NCI-H82 (cell line): ENCODE measurements around the gene CLDN11.

Source experiments
- DNase-seq: peaks from one replicate; lab custom pipeline; 2025; lab: John Stamatoyannopoulos, UW

Gene CLDN11

DNA sequence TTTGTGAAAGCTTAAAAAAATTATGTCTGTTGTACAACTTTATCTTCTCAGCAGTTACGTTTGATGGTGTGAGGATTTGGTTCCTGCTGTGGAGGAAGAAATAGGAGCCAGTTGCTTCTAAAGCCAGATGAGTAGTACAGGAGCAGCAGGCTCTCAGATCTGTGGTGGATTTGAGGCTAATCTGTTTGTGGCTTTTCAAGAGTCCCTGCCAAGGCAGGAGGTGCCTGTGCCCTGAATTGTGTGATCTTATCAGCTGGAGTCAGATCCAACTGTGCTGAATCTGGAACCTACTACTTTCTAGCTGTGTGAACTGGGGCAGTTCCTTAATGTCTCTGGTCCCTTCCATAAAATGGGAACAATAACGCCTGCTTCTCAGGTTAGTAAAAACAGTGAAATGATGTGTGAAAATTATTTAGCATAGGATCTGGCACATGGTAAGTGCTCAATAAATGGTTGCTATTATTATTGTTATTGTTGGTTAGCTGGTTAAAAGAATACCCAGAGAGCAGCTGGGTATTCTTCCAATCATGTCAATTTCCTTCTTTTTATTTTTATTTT, 7.7 kb downstream of the CLDN11 start:
- peak; percentile 71 for DNase-seq

DNA sequence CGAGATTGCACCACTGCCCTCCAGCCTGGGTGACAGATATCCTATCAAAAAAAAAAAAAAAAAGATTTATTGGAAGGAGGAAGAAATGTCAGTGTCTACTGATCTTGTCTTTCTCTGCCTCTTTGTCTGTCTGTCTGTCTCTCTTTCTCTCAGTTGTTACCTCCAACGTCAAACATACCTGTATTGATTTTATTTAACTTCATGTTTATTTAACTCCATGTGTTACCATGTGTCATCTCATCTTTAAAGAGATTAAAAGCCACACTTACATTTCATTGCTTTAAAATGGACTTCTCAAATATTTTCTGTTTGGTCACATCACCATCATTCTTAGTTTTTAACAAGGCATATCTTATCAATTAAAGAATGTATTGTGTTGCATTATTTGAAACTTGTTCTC, 9.4 kb downstream of the CLDN11 start:
- DNase-seq, result no peak

DNA sequence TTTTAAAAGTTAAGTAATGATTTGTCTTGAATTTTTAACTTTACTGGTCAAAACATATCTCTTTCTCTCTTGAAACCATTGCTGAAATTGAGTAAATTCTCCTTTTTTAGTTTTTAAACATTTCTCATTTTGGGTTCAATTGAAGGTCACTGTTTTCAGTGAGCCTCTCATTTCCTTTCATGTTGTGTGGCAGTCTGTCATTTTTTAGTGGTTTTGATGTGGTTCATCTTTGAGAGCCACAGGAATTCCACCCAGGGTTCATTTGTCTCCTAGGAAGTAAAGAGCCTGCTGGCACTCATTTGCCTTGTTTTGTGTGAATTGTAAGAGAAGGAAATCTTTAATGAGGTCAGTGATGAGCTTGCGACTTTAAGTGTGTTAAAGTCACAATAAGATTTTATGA, 10.4 kb downstream of the CLDN11 start:
- no peak for DNase-seq

DNA sequence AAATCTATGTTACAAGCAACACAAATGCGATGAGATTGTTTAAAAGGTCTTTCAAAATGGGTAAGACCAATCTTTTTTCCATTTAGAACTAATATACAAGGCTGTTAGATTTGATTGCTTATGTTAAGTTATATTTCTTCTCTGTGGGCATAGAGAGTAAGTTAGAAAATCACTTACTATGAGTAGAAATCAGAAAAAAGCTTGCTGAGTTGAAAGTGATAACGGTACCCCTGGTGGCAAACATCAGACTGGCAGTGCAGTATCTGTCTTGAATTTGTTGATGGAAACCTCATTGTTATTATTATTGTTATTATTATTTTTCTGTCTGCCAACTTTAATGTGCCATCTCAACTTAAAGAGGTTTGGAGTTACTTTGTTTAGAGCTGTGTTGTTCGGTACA, 12.4 kb downstream of the CLDN11 start:
- no peak for DNase-seq

DNA sequence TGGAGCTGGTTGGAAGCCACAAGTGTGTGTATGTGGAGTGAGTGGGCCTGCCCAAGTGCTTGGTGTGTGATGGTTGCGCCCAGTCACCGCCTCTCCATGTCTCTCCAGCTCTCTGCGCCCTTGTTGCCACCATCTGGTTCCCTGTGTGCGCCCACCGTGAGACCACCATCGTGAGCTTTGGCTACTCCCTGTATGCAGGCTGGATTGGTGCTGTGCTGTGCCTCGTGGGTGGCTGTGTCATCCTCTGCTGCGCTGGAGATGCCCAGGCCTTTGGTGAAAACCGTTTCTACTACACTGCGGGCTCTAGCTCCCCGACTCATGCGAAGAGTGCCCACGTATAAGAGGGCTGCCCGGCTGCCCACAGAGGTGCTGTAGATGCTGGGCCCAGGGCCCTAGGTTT, 13.7 kb downstream of the CLDN11 start:
- DNase-seq, result no peak

DNA sequence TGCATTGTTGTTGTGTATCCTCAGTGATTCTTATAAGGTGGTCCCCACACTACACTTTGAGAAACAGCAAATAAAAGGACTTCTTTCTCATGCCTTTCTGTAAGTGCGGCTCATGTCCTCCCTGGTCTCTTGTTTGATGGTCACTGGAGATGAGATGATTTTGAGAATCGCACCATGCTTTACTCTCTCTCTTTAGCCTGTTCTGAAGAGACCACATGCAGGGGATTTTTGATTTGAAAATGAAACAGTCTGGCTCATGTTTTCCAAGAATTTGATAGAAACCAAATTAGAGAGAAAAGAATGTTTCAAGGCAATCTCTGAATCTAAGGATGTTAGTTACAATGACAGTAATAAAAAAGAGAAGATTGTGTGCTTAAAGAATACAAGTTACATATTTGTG, 18.0 kb downstream of the CLDN11 start:
- DNase-seq, result no peak

DNA sequence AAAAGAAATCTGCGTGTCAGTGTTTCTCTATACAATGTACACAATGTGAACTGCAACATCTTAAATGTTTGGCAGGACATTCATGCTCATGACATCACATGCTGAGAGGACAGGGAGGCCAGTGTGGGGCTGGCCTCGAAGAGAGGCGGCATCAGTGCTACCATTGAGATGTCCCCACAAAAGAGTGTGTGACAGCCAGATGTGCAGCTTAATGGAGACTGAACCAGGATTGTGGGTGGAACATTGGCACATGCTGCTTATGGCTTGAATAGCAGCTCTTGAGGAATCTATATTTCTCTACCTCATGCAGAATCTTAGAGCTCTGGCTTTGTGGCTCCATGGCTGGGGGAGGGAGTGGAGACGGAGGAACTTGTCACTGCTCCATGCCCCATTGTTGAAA, 18.5 kb downstream of the CLDN11 start:
- DNase-seq, result no peak

DNA sequence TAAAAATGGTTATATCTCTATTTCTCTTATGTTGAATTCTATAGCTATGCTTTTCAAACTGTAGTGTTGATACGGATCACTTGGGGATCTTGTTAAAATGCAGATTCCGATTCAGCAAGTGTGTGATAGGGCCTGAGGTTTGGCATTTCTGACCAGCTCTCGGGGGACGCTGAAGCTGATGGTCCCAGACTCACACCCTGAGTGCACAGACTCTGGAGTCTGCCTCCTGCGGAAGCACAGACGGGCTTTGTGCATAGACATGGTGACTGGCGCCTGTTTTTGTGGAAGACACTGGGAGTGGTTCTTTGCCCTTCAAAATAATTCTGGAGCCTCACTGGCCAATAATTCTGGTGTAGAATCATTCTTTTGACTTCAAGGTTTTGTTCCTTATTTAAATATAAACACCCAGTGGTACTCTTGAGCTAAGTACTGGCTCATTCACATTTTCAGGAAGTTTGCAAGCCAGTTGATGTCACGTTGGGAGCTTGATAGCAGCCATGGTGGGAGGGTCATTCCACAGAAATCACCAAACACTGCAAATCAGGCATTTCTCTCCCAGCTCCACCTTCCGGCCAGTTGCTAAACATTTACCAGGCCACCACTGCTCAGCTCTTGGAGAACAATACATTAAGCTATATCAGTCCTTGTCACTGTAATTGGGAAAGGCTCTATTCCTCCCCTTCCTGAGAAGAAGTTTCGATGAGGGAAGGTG, 19.2 kb downstream of the CLDN11 start:
- no peak for DNase-seq

DNA sequence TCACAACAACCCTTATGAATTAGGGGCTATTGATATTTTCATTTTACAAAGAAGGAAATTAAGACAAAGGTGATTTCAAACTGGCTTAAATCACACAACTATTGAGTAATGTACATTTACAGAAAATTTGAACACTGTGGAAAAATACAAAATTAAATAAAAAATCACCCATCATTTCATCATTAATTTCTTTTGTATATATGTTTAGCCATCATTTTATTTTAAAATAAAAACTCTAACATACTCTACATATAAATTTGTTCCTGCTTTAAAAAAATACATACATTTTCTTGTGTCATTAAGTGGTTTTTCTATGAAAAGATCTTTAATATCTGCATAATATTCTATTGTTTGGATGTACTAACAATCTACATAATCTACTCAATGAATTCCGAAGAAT, 20.2 kb downstream of the CLDN11 start:
- no peak for DNase-seq

DNA sequence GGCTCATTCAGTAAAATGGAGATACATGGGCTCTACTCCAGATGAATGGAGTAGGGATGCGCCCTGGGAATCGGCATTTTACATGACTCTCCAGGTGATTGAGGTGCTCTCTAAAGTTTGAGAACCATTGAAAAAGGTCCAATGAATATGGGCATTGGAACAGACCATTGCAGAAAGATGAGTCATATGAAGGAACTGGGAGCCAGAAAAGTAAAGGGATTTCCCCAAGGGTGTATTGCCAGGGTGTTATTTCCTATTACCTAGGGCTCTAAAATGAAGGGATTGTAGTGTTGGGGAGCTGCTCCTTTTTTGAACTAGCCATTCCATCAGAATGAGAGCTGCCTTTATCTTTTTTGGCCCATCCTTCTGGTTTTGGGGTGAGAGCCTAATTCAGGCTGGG, 21.7 kb downstream of the CLDN11 start:
- DNase-seq, result no peak

DNA sequence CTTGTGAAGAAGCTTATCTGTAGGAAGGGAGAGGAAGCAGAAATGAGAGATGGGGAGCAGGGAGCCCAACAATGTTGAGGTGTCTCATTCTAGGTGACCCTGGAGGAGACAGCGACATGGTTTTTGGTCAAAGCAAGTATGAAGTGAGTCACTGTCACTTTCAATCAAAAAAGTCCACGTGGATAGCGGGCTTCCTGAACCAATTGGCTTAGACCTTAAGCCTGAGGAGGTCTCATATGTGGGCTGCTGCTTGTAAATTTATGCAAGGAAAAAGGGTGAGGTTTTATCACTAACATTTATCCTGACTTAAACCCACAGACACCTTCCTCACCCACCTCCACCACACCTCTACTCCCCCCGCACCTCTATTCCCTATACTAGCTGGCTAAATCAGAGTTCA, 22.7 kb downstream of the CLDN11 start:
- no peak for DNase-seq

DNA sequence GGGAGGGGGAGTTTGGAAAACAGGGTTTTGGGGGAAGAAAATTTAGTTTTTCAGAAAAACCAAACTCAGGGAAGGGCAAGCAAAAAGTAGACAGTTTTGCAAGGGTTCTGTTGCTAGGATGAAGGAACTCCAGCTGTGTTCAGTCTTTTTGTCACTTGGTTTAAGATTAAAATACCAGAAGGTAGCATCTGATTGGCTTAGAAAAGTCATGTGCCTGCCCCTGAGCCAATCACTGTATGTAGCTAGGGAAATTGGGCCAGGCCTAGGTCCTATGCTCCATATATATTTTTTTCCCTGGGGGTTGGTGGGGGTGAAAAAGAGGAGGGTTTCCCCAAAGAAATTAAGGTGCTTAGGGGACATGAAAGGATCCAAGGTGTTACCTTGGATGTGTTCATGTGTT, 24.3 kb downstream of the CLDN11 start:
- DNase-seq, result no peak

DNA sequence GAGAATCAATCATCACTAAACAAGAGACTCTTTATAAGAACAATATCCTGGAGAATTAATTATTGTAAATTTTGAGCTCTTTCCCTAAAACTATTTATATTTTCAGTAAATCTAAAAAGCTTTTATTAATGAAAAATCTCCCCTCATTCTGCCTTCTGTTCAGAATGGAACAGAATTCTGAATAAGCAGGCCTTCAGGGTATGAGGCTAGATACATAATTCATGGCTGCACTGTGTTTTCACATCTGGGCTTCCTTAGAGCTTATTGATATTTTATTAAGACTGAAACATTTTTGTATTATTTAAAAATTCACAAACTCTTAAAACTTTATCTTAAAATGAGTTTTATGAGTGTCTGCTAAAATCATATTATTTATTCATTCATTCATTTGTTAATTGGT, 24.8 kb downstream of the CLDN11 start:
- no peak for DNase-seq

DNA sequence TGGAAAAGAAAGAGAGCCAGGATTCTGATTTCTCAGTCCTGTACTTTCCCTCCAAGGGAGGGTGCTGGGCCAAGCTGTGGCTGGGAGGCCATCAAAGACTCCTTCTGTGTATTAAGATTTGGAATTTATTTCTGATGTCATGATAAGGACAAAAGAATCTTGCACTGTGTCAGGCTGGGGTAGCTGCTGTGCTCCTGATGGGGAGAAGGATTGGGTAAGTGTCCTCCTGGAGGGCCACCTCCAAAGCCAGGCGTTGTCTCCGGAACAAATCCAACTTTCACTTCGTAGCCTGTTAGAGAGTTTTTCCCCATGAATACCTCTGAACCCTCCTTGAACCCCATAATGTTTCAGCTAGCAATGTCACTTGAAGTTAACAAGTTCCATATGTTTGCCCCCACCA, 29.9 kb downstream of the CLDN11 start:
- no peak for DNase-seq

DNA sequence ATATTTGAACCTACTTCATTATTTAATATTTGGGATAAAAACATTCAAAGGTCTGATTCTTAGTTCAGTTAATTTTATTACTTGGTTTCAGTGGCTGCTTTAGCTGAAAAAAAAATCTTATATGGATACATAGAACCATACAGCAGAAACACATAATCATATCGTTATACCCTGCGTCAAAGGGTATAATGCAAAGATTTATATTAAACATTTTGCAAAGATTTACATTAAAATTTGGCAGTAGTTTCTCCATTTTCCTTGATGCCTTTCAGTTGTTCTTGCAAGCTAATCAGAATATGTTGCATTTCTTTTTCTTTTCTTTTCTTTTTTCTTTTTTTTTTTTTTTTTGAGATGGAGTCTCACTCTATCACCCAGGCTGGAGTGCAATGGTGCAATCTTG, 31.4 kb downstream of the CLDN11 start:
- DNase-seq, result no peak

DNA sequence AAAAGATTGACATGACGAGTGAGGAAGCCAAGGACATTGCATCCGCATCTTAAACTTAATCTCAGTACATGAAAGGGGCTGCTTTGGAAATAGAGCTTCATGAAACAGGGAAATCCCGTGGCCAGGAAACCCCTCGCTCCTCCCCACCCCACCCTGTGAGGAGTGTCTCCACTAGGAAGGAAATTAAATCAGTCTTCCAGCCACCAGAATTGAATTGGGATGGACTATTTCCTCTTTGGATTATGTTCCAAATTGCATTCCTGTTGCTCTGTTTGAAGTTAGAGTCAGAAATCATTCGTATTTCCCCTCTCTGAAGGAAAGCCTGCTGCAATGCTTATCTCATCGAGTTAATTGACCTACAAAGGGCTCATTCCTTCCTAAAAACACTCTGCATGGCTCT, 35.8 kb downstream of the CLDN11 start:
- DNase-seq, result no peak

DNA sequence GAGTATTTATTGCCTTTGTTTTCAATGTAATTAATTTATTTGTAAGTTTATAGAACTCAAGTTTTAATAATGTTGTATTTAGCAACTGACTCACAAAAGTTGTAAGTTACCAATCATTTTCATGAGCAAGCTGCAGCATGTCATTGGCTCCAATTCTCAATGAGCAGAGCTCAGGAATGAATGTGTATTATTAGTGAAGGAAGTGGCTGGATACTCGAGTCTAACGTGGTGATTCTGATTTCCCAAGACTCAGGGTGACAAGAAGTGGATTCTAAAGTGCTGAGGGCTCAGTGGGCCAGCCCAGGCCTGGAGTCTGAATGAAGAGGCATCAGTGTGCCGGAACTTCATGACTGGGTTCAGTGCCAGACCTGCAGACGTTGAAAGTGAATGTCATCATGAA, 39.6 kb downstream of the CLDN11 start:
- no peak for DNase-seq

DNA sequence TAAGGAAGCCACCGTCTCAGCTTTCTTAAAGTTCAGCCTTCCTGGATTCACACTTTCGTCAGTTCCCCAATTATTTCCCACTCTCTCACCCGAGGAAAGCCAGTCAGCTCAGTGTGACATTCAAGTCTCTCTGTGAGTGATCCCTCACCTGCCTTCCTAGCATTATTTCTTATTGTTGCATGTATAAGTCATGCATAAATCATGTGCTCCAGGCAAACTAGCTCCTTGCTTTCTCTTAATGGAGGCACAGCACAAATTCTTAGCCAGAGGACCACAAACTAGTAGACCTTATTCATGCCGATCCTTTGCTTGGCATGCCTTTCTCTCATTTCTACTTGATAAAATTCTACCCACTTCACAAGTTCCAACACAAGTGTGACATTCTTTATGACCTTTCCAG, 44.3 kb downstream of the CLDN11 start:
- no peak for DNase-seq

DNA sequence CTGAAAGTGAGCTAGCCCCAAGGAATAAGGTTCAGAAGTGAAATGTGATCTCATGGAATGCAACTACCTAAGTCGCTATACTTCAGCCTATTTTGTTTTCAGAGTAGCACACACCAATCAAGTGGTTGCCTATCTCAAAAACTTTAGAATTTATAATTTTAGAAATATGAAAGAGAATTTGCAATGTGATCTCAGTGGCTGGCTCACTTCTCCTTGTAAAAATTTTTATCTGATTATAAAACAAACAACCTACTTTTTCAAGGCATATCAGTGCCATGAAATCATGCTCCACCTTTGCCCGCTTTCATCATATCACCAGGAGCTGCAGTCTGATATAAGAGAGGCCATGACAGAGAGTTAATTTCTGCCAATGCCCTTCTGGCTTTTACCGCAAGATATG, 47.3 kb downstream of the CLDN11 start:
- DNase-seq, result no peak

DNA sequence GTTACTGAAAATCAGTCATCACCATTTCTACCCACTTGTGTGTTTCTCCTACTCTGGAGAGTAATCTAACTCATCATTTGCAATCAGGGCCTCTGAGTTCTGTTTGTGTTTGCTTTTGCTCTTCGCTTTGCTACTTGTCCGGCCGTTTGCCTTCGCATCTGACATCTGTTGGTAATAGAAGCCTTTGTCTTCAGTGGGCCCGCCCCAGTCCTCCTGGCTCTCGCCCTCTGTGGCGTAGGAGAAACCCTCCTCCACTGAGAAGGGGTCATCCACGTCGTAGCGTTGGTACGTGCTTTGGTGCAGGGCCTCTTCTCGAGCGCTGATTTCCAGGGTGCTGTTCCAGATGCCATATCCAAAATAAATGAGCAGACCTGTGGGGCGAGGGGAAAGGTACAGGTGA, 48.3 kb downstream of the CLDN11 start:
- DNase-seq, result no peak

DNA sequence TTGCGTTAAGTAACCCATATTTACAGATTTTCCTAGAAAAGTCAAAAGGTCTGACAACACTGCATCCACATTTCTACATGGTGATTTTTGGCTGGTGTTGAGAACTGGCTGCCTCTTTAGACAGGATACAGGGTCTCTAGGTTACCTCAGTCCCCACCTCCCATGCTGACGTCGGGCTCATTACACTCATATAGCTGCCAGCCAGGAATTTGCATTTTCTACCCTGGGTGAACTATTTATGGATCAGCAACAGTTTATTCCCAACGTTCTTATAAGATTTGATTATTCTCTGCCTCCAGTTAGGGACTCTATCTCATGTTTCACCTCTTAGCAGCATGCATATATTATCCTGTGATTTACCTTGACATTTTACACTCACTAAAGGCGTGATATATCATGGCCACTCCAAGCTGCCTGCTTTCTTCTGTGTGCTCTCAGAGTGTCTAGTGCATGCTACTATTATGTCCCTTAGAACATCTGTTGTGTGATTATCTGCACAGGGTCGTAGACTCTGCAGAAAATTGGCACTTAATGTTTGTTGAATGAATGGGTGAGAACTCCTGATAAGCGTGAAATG, 49.0 kb downstream of the CLDN11 start:
- DNase-seq, result peak; percentile 32

DNA sequence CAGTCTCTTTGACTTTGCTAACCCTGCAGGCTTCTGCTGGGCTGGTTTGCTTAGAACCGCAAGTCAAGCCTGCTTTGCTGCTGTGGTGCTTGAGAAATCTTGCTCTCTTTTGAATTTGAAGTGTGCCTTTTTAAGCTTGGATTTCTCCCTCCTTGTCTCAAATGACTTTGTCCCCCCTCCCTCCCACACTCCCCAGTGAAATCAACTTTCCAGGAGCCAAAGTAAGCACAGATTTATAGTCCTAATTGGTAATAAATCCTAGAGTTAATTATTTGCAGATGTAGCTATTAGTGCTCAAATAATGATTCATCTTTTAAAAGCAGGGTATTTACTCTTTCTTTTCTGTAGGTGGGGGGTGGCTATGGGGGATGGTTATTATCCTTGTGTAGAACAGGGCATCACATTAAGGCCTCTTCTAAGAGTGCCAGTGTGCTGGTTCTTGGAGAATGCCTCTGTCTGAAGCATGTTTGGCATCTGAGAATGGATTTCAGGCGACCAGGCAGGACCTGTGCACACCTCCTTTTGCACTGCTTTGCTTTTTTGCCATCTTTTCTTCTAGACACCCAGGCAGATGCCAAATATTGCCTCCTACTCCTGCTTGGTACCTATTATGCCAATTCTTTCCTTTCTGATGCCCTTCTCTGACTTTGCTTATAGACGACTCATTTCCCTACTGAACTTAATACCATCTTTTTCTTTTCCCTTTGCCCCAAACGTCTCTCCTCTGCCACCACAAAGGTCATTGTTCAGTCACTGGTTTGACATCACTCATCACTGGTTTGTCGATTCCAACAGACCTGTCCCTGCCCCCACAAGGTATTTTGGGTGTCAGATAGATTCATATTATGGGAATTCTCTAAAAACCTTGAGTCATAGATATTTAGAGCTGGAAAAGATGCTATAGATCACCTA, 50.7 kb downstream of the CLDN11 start:
- DNase-seq, result peak; percentile 61
